ENCODE data around the gene PEPD.
"Not testable (repeated sequence)": the region's sequence is repeated elsewhere in the genome, so short reads cannot be mapped to it uniquely, and the experiment has no call there.

Gene PEPD

GRCh38 chr19:33496038-33496895 is 25.3 kb downstream of the PEPD start:
- no peak for DNase-seq

- DNase-seq = no peak
Measured at GRCh38 chr19:33493401-33494275, 28.0 kb downstream of the PEPD start.

- DNase-seq = no peak
Measured at GRCh38 chr19:33492951-33493350, 28.6 kb downstream of the PEPD start.

DNA sequence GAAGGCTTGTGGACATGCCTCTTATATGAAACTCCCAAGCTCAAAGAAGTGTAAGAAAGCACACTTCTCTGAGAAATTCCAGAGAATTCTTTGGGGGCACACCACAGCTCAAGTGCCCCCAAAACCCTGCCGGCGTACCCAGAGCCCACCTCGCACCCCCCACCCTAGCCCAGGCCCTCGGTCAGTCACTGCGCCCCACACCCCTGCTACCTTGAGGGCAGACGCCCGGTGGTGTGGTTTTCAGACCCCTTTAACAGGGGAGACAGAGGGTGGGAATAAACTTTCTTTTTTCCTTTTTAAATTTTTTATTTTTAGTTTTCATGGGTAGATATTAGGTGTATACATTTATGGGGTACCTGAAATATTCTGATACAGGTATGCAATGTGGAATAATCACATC is 29.5 kb downstream of the PEPD start:
- DNase-seq = no peak

DNA sequence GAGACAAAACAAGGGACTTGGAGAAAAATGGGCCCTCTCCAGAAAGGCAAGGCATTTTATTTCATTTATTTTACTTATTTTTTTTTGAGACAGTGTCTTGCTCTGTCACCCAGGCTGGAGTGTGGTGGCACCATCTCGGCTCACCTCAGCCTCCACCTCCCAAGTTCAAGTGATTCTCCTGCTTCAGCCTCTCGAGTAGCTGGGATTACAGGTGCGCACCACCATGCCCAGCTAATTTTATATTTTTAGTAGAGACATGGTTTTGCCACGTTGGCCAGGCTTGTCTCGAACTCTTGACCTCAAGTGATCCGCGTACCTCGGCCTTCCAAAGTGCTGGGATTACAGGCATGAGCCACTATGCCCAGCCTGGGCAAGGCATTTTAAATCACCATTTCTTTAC is 31.0 kb downstream of the PEPD start:
- not testable (repeated sequence) for DNase-seq

DNA sequence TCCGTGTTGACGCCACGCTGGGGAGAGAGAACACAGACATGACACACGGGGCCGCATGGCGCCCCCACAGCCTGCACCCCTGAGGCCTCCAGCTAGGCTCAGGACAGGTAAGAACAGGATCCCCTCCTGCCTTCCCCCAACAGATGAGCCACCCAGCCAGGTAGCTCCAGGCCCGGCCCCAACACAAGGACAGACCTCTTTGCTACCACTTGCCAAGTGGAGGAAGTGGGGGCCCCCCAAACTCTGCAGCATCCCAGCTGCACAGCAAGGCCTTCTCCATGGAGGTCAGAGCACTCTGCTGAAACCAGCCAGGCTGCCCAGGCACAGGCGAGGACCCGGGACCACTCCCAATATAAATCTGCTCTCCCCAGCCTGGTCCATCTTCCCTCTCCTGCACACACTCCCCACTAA is 31.5 kb downstream of the PEPD start:
- no peak for DNase-seq

- DNase-seq = no peak
Measured at GRCh38 chr19:33488826-33489225, 32.8 kb downstream of the PEPD start.

- DNase-seq = no peak
Measured at GRCh38 chr19:33487901-33488800, 33.4 kb downstream of the PEPD start.

DNA sequence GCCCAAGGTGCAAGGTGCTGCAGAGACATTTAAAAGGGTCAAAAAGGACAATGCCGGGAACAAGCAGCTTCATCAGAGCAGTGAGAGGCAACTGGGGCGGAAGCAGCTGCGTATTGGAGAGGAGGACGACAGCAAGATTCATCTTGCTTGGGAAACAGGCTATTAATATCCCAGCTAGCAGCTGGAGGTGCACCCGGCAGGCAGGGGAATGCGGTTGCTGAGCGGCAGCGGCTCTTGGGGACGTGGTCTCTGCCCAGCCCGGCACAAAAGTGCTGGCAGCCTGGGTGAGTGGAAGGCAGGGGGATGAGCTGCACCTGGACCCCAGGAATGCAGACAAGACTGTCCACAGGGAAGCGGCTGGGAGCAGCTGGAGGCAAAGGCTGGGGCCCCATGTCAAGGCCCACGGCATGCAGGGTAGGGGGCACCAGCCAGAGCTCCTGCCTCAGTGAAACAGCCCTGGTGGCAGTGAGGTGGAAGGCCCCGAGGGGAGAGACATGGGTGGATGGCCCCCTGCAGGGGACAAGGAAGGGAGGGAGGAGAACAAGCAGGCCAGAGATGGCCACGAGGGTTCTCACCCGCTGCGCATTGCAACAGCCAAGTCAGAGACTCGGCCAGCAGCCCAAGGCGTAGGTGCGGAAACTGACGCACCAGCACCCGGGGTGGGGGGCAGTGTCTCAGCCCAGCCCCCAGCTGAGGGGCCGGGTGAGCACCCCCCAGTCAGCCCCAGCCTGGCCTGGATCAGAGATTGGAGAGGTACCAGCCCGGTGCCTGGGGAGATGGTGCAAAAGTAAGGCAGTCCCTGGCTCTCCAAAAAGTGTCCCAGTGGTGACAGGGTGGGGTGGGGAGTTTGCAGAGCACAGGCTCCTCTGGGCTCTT is 34.4 kb downstream of the PEPD start:
- DNase-seq = no peak

DNA sequence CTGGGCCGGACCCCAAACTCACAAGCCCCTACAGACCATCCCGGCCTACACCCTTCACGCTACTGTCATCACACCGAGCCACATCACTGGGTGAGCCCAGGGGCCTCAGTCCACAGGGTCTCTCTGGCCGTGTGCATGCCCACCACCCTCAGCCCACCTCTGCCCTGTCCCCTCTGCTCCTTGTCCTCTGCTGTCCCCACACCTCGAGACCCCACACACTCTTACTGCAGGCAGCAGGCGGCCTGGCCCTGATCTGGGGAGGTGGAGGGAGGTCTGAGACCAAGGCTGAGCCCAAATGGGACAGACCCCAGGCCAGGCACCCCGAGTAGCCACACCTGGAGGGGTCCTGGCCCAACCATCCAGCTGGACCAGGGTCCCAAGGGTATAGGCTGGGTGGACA is 35.2 kb downstream of the PEPD start:
- DNase-seq = no peak

GRCh38 chr19:33484226-33484774 is 37.3 kb downstream of the PEPD start:
- DNase-seq = no peak

DNA sequence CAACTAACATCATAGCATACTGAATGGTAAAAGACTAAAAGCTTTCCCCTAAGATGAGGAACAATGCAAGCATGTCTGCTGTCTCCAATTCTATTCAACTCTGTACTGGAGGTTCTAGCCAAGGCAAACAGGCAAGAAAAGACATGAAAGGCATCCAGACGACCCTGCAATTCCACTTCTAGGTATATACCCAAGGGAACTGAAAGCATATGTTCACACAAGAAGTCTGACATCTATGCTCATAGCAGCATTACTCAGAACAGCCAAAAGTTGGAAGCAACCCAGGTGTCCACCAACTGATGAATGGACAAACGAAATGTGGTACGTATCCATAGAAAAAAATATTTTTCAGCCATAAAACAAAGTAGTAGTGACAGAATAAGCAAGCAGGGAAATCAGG is 39.1 kb downstream of the PEPD start:
- DNase-seq = no peak

GRCh38 chr19:33481863-33482262 is 39.7 kb downstream of the PEPD start:
- DNase-seq = no peak

GRCh38 chr19:33479570-33479969 is 42.0 kb downstream of the PEPD start:
- DNase-seq = not testable (repeated sequence)

- DNase-seq = no peak
Measured at GRCh38 chr19:33477781-33478180, 43.8 kb downstream of the PEPD start.

DNA sequence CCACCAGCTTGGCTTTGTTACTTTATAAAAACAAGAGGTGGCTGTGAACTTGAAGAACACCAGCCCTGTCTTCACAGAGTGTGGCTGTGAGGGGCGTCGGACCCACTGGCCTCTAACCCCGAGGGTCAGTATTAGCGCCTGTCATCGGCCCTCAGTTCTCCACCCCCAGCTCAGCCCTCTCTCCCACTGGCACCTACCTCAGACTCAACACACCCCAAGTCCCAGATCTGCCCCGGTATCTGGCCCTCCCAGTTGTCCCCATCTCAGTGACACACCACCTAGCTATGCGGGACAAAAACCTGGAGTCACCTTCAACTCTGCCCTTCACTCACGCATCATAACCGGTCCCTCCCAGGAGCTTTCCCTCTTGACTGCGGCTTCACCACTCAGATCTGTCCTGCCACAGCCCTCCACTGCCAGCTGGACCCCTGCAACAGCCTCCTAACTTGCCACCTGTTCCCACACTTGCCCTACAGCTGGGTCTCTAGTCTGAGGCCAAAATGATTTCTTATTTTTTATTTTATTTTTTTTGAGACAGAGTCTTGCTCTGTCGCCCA is 45.4 kb downstream of the PEPD start:
- no peak for DNase-seq

GRCh38 chr19:33473653-33474305 is 47.8 kb downstream of the PEPD start:
- no peak for DNase-seq

- no peak for DNase-seq
Measured at GRCh38 chr19:33472691-33473652, 48.6 kb downstream of the PEPD start.

GRCh38 chr19:33472226-33472625 is 49.4 kb downstream of the PEPD start:
- DNase-seq = no peak
